SK-N-SH (cell line): ENCODE measurements around the gene CRTC1. TPM values are rescaled to one million over a fixed set of nuclear protein-coding genes. Genes with fewer than 3 reads are reported as not detected.

ENCODE experiments used
- CTCF ChIA-PET: fragments of 300-600, 350-600 bp; formaldehyde crosslinking; extraction: SDS; loops from one replicate; lab custom pipeline; 2021; lab: Yijun Ruan, JAX
- POLR2A ChIA-PET: fragments of 350-600 bp; sonication (Branson Sonifier 250); formaldehyde crosslinking; extraction: SDS; loops from one replicate; lab custom pipeline; 2020; ENCODE audit warnings: antibody characterized with exemption, inconsistent platforms; lab: Yijun Ruan, JAX
- DNase-seq: peaks from one replicate; pipeline ENCODE4 v3.0.0; 2012
- H2AFZ ChIP-seq: fragments of 200-600 bp; sonication (generic); 2 replicates; pipeline ENCODE4 v1.8.1; 2016; ENCODE audit warnings: antibody characterized with exemption, mild to moderate bottlenecking, low read depth
- H3F3A ChIP-seq: fragments of 200-600 bp; sonication (generic); replicated peaks from 2 replicates; pipeline ENCODE3; 2016; ENCODE audit warnings: antibody characterized with exemption, mild to moderate bottlenecking; ENCODE audit not compliant: insufficient read depth
- H3K27ac ChIP-seq, 2 experiments: fragments of 200-500 bp in 1 of 2; fragments of 200-600 bp in 1 of 2; sonication (Bioruptor generic) in 1 of 2; sonication (generic), shearing (Covaris generic) in 1 of 2; 2 replicates each; pipeline versions ENCODE4 v1.5.1 to v1.6.1; 2014 to 2016; ENCODE audit warnings: low read depth in 2 of 2, inconsistent platforms in 1 of 2, low read length in 1 of 2, mild to moderate bottlenecking in 1 of 2, mixed read lengths in 1 of 2
- H3K27me3 ChIP-seq: fragments of 200-600 bp; sonication (generic), shearing (Covaris generic); 2 replicates; pipeline ENCODE4 v1.6.1; 2016; ENCODE audit warnings: mixed run types; ENCODE audit not compliant: insufficient read depth
- H3K36me3 ChIP-seq, 2 experiments: fragments of 200-500 bp in 1 of 2; fragments of 200-600 bp in 1 of 2; sonication (Bioruptor generic) in 1 of 2; sonication (generic) in 1 of 2; replicated peaks in 1 of 2; 2 replicates each; pipeline versions ENCODE3 to v1.5.1; 2014 to 2016; ENCODE audit warnings: low read length in 1 of 2, mild to moderate bottlenecking in 1 of 2; ENCODE audit not compliant: insufficient read depth in 2 of 2, control insufficient read depth in 1 of 2
- H3K4me1 ChIP-seq, 2 experiments: fragments of 200-500 bp in 1 of 2; fragments of 200-600 bp in 1 of 2; sonication (Bioruptor generic) in 1 of 2; sonication (generic), shearing (Covaris generic) in 1 of 2; 2 replicates each; pipeline versions ENCODE4 v1.5.1 to v1.6.1; 2014 to 2016; ENCODE audit warnings: low read depth in 1 of 2, low read length in 1 of 2, mixed run types in 1 of 2; ENCODE audit not compliant: insufficient read depth in 2 of 2, control insufficient read depth in 1 of 2
- H3K4me2 ChIP-seq: fragments of 200-600 bp; sonication (generic), shearing (Covaris generic); 2 replicates; pipeline ENCODE4 v1.6.1; 2017; ENCODE audit warnings: mixed run types
- H3K4me3 ChIP-seq, 2 experiments: fragments of 200-500 bp in 1 of 2; fragments of 200-600 bp in 1 of 2; sonication (Bioruptor generic) in 1 of 2; sonication (generic), shearing (Covaris generic) in 1 of 2; 2 replicates each; pipeline versions ENCODE4 v1.5.1 to v1.8.1; 2014 to 2016; ENCODE audit warnings: low read depth in 2 of 2, inconsistent platforms in 1 of 2, low read length in 1 of 2, mild to moderate bottlenecking in 1 of 2, mixed read lengths in 1 of 2, moderate library complexity in 1 of 2
- H3K79me2 ChIP-seq: fragments of 200-600 bp; sonication (generic); 2 replicates; pipeline ENCODE4 v1.8.1; 2017; ENCODE audit warnings: mild to moderate bottlenecking; ENCODE audit not compliant: insufficient read depth
- H3K9ac ChIP-seq: fragments of 200-600 bp; sonication (generic); 2 replicates; pipeline ENCODE4 v1.6.1; 2017; ENCODE audit warnings: mixed run types
- H3K9me2 ChIP-seq: fragments of 200-600 bp; sonication (generic); 2 replicates; pipeline ENCODE4 v1.6.1; 2017; ENCODE audit warnings: mixed run types
- H3K9me3 ChIP-seq: fragments of 200-600 bp; sonication (generic); 2 replicates; pipeline ENCODE4 v1.6.1; 2017; ENCODE audit warnings: mixed run types, mild to moderate bottlenecking, moderate library complexity
- H4K20me1 ChIP-seq: fragments of 200-600 bp; sonication (generic); 2 replicates; pipeline ENCODE4 v1.6.1; 2017; ENCODE audit warnings: mild to moderate bottlenecking, mixed run types; ENCODE audit not compliant: insufficient read depth
- CHD2 ChIP-seq: fragments of 150-350 bp; IDR thresholded peaks from 2 replicates; pipeline ENCODE4 v1.6.1; 2018; ENCODE audit warnings: low read length; ENCODE audit not compliant: partially characterized antibody
- ELF1 ChIP-seq: IDR thresholded peaks from 2 replicates; pipeline ENCODE4 v1.4.0; 2012
- FOXM1 ChIP-seq: IDR thresholded peaks from 2 replicates; pipeline ENCODE4 v1.4.0; 2012; ENCODE audit warnings: low read depth, mild to moderate bottlenecking
- GABPA ChIP-seq: IDR thresholded peaks from 2 replicates; pipeline ENCODE4 v1.4.0; 2012; ENCODE audit warnings: low read depth, mild to moderate bottlenecking
- GATA2 ChIP-seq: sonication (generic); formaldehyde crosslinking; IDR thresholded peaks from 2 replicates; pipeline ENCODE4 v1.5.0; 2020; ENCODE audit warnings: mild to moderate bottlenecking, missing genetic modification reagents
- MEF2A ChIP-seq: IDR thresholded peaks from 2 replicates; pipeline ENCODE4 v1.4.0; 2012; ENCODE audit warnings: low read depth, borderline replicate concordance
- MXI1 ChIP-seq: IDR thresholded peaks from 2 replicates; pipeline ENCODE4 v1.6.1; 2012; ENCODE audit warnings: mild to moderate bottlenecking, low read depth, low read length, improper control_type of control experiment
- NFIC ChIP-seq: IDR thresholded peaks from 2 replicates; pipeline ENCODE4 v1.4.0; 2012; ENCODE audit warnings: borderline replicate concordance
- NRF1 ChIP-seq: IDR thresholded peaks from 2 replicates; pipeline ENCODE4 v1.6.1; 2012; ENCODE audit warnings: low read depth, mild to moderate bottlenecking, low read length
- RAD21 ChIP-seq: IDR thresholded peaks from 2 replicates; pipeline ENCODE4 v1.6.1; 2012; ENCODE audit warnings: mild to moderate bottlenecking, low read length
- RCOR1 ChIP-seq: fragments of 150-350 bp; IDR thresholded peaks from 2 replicates; pipeline ENCODE4 v1.6.1; 2017; ENCODE audit warnings: antibody characterized with exemption, low read length
- TCF12 ChIP-seq: IDR thresholded peaks from 2 replicates; pipeline ENCODE4 v1.4.0; 2012
- TEAD4 ChIP-seq: IDR thresholded peaks from 2 replicates; pipeline ENCODE4 v1.4.0; 2012; ENCODE audit warnings: mild to moderate bottlenecking, borderline replicate concordance; ENCODE audit not compliant: insufficient read depth
- USF2 ChIP-seq: fragments of 150-350 bp; IDR thresholded peaks from 2 replicates; pipeline ENCODE4 v1.6.1; 2017; ENCODE audit warnings: antibody characterized with exemption, low read length, low read depth, borderline replicate concordance
- YY1 ChIP-seq: IDR thresholded peaks from 2 replicates; pipeline ENCODE4 v1.4.0; 2012; ENCODE audit warnings: low read depth, mild to moderate bottlenecking
- ZBTB33 ChIP-seq: IDR thresholded peaks from 2 replicates; pipeline ENCODE4 v1.4.0; 2012; ENCODE audit warnings: low read depth, borderline replicate concordance
- WGBS: methylation state at CpG from one replicate; pipeline ENCODE4 v1.1.6; 2017; ENCODE audit warnings: low lambda C conversion rate; 5-methylcytosine and 5-hydroxymethylcytosine counted together
- polyA plus RNA-seq, 3 experiments: library from polyadenylated mRNA; depleted of rRNA; stranded (reverse); fragments of >200 nt; gene quantifications; 2 replicates each; pipeline ENCODE4 v1.2.3, GENCODE V29; 2012
- TF ChIP-seq, protein P1 (sequence below): fragments of 200-600 bp; sonication (generic); IDR thresholded peaks from 2 replicates; pipeline ENCODE4 v1.6.1; 2017; ENCODE audit warnings: antibody characterized with exemption, mild to moderate bottlenecking, moderate library complexity

Gene CRTC1
- polyA plus RNA-seq, 1 of the 3 experiments (the other 2 are of a cell fraction) = 5.0 TPM

DNA sequence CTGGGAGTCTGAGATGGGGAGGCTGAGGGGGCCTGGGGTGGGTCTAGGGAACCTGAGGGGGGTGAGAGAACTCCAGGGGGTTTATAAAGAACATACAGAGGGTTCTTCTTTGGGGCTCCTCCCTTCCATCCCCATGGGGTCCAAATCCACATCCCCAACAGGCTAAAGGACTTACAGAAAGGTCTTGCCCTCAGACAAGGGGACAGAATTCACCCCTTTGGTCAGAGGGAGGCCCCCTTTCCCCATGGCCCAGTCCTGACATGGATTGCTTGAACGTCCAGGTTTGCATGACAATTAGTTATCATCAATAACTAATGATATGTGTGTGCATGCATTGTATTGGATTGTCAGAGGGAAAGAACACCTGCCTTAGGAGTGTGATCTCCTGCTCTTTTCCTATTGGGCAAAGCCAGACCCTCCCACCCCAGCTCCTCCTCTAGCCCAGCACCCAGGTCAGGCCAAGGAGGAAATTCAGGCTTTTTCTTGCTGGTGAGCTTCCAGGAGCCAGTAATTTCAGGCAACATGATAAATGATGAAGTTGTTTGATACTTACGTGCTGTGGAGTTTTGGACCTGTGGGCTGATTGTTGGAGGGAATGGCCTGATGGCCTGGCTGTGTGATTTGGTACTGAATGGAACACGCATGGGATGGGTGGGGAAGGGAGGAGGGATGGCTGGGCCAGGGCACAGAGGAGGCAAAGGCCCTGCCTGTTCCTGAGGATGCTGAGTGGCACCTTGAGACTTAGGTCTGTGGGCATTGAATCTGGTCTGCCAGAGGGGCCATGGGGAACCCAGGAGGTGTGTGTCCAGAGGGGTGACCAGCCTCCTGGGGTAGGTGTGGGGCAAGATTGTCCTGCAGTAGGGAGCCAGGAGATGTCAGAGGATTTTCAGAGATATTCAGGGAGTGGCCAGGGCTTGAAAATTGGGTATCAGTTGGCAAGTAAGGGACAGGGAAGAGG lies 45.5 kb upstream of the CRTC1 start:
- TF ChIP-seq FOXM1 (no peak), RAD21 (peak; percentile 50)
- TF ChIP-seq, protein P1, sequence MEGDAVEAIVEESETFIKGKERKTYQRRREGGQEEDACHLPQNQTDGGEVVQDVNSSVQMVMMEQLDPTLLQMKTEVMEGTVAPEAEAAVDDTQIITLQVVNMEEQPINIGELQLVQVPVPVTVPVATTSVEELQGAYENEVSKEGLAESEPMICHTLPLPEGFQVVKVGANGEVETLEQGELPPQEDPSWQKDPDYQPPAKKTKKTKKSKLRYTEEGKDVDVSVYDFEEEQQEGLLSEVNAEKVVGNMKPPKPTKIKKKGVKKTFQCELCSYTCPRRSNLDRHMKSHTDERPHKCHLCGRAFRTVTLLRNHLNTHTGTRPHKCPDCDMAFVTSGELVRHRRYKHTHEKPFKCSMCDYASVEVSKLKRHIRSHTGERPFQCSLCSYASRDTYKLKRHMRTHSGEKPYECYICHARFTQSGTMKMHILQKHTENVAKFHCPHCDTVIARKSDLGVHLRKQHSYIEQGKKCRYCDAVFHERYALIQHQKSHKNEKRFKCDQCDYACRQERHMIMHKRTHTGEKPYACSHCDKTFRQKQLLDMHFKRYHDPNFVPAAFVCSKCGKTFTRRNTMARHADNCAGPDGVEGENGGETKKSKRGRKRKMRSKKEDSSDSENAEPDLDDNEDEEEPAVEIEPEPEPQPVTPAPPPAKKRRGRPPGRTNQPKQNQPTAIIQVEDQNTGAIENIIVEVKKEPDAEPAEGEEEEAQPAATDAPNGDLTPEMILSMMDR = peak; percentile 22; the same call in 1 of the 2 replicates
- Histone ChIP-seq H3K9me3 (no peaks in the 10 kb centered on the region), H3K9ac (peak overlapping the region; percentile 93), H3F3A (peaks cover 4% of the 10 kb centered on the region), H3K79me2 (peaks cover 42% of the 10 kb centered on the region), H3K36me3 (no peaks in the 10 kb centered on the region), H3K4me3 (peak overlapping the region; percentile 75 to 87), H3K27ac (no peak overlapping the region), H2AFZ (no peak overlapping the region), H3K4me1 (peaks cover 0 to 21% of the 10 kb centered on the region in 2 experiments; a peak in 2 of 4 replicates), H3K4me2 (peak overlapping the region; percentile 99), H3K27me3 (no peaks in the 10 kb centered on the region), H4K20me1 (no peaks in the 10 kb centered on the region), H3K9me2 (no peaks in the 10 kb centered on the region)
- ChIA-PET POLR2A (no interaction called here), CTCF (interaction anchor here (1.0 to 1.8 kb wide), 3 partner anchors 47 to 228 kb away, joined by 3 to 5 read pairs (median 5); no protein-coding TSS in a partner anchor)
- WGBS = 73% methylated on average over 3 of the region's 3 CpGs
- no peak for DNase-seq

- no peaks in the 10 kb centered on the region for H3K9me3 ChIP-seq
- H2AFZ ChIP-seq = no peak overlapping the region
- no peak overlapping the region for H3K27ac ChIP-seq
- WGBS = 91% methylated on average over 8 of the region's 8 CpGs
- H3K27me3 ChIP-seq = no peaks in the 10 kb centered on the region
- ChIA-PET POLR2A (no interaction called here), CTCF (interaction anchor here (1.0 to 1.8 kb wide), 2 partner anchors 17 to 226 kb away, joined by 3 to 5 read pairs; no protein-coding TSS in a partner anchor)
- peaks cover 55% of the 10 kb centered on the region for H3K79me2 ChIP-seq
- DNase-seq = no peak
- no peak overlapping the region for H3K4me3 ChIP-seq
- TF ChIP-seq ELF1 (no peak), NRF1 (no peak), MXI1 (no peak), CHD2 (no peak), NFIC (no peak), MEF2A (no peak), USF2 (no peak), ZBTB33 (no peak), RCOR1 (no peak), TEAD4 (no peak), GABPA (no peak), YY1 (no peak), GATA2 (CRISPR knock-in tag) (no peak), TCF12 (no peak)
- TF ChIP-seq, protein P1 = no peak
- H4K20me1 ChIP-seq = no peaks in the 10 kb centered on the region
- no peak overlapping the region for H3K9ac ChIP-seq
- no peaks in the 10 kb centered on the region for H3K36me3 ChIP-seq
- H3K9me2 ChIP-seq = no peaks in the 10 kb centered on the region
- H3F3A ChIP-seq = peaks cover 4% of the 10 kb centered on the region
- peaks cover 0 to 15% of the 10 kb centered on the region in 2 experiments; a peak in 2 of 4 replicates for H3K4me1 ChIP-seq
- H3K4me2 ChIP-seq = no peak overlapping the region
These were observed 43.7 kb upstream of the CRTC1 start for GRCh38 chr19:18639706-18640243.
